ENCODE measurements around the gene ATP2A3.

DNA sequence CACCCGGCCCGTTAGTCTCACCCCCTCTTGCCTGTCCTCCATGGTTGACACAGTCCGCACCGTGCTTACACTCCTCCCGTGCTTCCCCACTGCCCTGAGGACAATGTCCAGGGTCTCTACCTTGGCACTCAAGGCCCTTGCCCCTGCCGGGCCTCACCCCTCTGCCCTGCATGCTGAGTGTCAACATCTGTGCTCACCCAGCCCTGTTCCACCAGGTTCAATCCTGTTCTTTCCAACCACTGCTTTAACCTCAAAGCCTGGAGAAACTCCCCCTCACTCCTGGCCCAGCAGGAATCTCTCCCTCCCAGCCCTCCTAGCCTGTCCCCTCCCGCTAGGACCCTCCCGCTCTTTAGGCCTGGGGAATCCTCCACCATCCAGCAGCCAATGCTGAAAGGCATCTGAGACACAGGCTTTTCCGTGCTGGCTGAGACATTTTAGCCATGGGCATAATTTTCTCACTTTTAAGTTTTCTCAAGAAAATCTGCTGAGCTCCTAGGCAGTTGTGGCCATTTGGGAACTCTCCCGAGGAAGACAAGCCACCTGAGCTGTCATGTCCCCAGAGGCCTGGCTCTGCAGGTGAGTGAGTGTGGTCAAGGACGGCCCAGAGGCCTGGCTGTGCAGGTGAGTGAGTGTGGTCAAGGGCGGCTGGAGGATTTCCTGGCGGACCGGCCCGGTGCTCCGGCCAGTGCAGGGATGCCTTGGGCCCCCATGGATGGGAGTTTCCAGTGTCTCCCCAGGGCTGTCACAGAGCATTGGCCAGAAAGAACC lies 37.2 kb downstream of the ATP2A3 start:
- TF ChIP-seq, protein P1, sequence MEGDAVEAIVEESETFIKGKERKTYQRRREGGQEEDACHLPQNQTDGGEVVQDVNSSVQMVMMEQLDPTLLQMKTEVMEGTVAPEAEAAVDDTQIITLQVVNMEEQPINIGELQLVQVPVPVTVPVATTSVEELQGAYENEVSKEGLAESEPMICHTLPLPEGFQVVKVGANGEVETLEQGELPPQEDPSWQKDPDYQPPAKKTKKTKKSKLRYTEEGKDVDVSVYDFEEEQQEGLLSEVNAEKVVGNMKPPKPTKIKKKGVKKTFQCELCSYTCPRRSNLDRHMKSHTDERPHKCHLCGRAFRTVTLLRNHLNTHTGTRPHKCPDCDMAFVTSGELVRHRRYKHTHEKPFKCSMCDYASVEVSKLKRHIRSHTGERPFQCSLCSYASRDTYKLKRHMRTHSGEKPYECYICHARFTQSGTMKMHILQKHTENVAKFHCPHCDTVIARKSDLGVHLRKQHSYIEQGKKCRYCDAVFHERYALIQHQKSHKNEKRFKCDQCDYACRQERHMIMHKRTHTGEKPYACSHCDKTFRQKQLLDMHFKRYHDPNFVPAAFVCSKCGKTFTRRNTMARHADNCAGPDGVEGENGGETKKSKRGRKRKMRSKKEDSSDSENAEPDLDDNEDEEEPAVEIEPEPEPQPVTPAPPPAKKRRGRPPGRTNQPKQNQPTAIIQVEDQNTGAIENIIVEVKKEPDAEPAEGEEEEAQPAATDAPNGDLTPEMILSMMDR (IDR thresholded peaks at IDR 0.05), result no peak
- TF ChIP-seq POLR2A (IDR thresholded peaks at IDR 0.05), result no peak
